ENCODE results near the gene DAB2.

DNA sequence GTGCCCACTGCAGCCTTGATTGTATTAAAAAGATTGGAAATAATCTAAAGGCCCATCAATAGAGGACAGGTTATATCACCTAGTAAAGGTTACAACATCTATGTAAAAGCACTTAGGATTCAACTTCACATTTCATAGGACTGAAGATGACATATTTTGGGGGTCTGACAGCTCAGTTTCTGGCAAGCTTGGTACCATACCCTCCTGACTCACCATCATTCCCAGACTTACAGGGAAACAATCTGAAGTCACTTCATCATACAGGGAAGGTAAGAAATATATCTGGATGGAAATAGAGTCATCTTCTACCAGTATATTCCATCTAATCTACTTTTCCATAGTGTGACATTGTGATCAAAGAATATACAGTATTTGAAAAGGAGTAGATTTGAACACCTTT lies 28.8 kb upstream of the DAB2 start:
- TF ChIP-seq, protein P1, sequence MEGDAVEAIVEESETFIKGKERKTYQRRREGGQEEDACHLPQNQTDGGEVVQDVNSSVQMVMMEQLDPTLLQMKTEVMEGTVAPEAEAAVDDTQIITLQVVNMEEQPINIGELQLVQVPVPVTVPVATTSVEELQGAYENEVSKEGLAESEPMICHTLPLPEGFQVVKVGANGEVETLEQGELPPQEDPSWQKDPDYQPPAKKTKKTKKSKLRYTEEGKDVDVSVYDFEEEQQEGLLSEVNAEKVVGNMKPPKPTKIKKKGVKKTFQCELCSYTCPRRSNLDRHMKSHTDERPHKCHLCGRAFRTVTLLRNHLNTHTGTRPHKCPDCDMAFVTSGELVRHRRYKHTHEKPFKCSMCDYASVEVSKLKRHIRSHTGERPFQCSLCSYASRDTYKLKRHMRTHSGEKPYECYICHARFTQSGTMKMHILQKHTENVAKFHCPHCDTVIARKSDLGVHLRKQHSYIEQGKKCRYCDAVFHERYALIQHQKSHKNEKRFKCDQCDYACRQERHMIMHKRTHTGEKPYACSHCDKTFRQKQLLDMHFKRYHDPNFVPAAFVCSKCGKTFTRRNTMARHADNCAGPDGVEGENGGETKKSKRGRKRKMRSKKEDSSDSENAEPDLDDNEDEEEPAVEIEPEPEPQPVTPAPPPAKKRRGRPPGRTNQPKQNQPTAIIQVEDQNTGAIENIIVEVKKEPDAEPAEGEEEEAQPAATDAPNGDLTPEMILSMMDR (IDR thresholded peaks at IDR 0.05; ENCODE audit: low read depth, low read length, poor library complexity, severe bottlenecking) = no peak
- no peak for TF ChIP-seq EZH2phosphoT487 (IDR thresholded peaks at IDR 0.05; ENCODE audit: borderline replicate concordance, low read length)
